GM23338 (cell line): ENCODE data around the gene QSOX1. TPM values are rescaled to one million over a fixed set of nuclear protein-coding genes. Genes with fewer than 3 reads are reported as not detected.
A peak's percentile ranks its signal among the peaks of the same experiment; 100 is the strongest.

Experiments
- ATAC-seq: fragments of 200-7000 bp; cut with Tn5 transposase; 3 replicates; pipeline ENCODE4 v1.9.1; 2020
- DNase-seq: peaks from one replicate; pipeline ENCODE4 v3.0.0-alpha.2; 2015; ENCODE audit warnings: low spot score
- H2AFZ ChIP-seq: fragments of 200-600 bp; sonication (generic); 2 replicates; pipeline ENCODE4 v1.8.0; 2016; ENCODE audit warnings: antibody characterized with exemption, mild to moderate bottlenecking, moderate library complexity
- H3F3A ChIP-seq: fragments of 200-600 bp; sonication (generic); replicated peaks from 2 replicates; pipeline ENCODE4 v1.8.0; 2017; ENCODE audit warnings: antibody characterized with exemption, mixed run types, low read depth
- H3K27ac ChIP-seq: fragments of 200-600 bp; sonication (generic); 2 replicates; pipeline ENCODE4 v1.6.1; 2016; ENCODE audit warnings: low read depth
- H3K27me3 ChIP-seq: fragments of 200-600 bp; sonication (generic); 2 replicates; pipeline ENCODE4 v1.8.0; 2016; ENCODE audit warnings: mild to moderate bottlenecking, mixed run types, moderate library complexity; ENCODE audit not compliant: insufficient read depth
- H3K36me3 ChIP-seq: fragments of 200-600 bp; sonication (generic); 2 replicates; pipeline ENCODE4 v1.8.0; 2016; ENCODE audit warnings: mild to moderate bottlenecking; ENCODE audit not compliant: insufficient read depth
- H3K4me1 ChIP-seq: fragments of 200-600 bp; sonication (generic); 2 replicates; pipeline ENCODE4 v1.8.0; 2016; ENCODE audit warnings: mild to moderate bottlenecking, moderate library complexity; ENCODE audit not compliant: insufficient read depth
- H3K4me2 ChIP-seq: fragments of 200-600 bp; sonication (generic); 2 replicates; pipeline ENCODE4 v1.7.1; 2017; ENCODE audit warnings: mixed run types
- H3K4me3 ChIP-seq: fragments of 200-600 bp; sonication (generic); 2 replicates; pipeline ENCODE4 v1.6.1; 2016; ENCODE audit warnings: mixed run types
- H3K79me2 ChIP-seq: fragments of 200-600 bp; sonication (generic); replicated peaks from 2 replicates; pipeline ENCODE4 v1.8.0; 2017; ENCODE audit warnings: mild to moderate bottlenecking; ENCODE audit not compliant: insufficient read depth
- H3K9me2 ChIP-seq: fragments of 200-600 bp; sonication (generic); 2 replicates; pipeline ENCODE4 v1.8.0; 2017; ENCODE audit not compliant: insufficient read depth
- H4K20me1 ChIP-seq: fragments of 200-600 bp; sonication (generic); replicated peaks from 2 replicates; pipeline ENCODE4 v1.8.0; 2017; ENCODE audit warnings: mild to moderate bottlenecking; ENCODE audit not compliant: insufficient read depth
- H3K27ac Mint-ChIP-seq: 2 replicates; pipeline ENCODE4 v1.8.0; 2020; ENCODE audit warnings: inconsistent platforms, mild to moderate bottlenecking, moderate library complexity, mixed read lengths
- H3K27me3 Mint-ChIP-seq: 3 replicates; pipeline ENCODE4 v1.8.0; 2022; ENCODE audit warnings: low read depth, mild to moderate bottlenecking, moderate library complexity, mixed read lengths, inconsistent platforms; ENCODE audit not compliant: insufficient read depth, poor library complexity
- H3K36me3 Mint-ChIP-seq: 3 replicates; pipeline ENCODE4 v1.8.0; 2021; ENCODE audit warnings: low read depth, mild to moderate bottlenecking, inconsistent platforms, moderate library complexity, mixed read lengths
- H3K4me1 Mint-ChIP-seq: 3 replicates; pipeline ENCODE4 v1.8.0; 2020; ENCODE audit warnings: mild to moderate bottlenecking, inconsistent platforms, mixed read lengths
- H3K4me3 Mint-ChIP-seq: 3 replicates; pipeline ENCODE4 v1.8.0; 2021; ENCODE audit warnings: moderate library complexity, mild to moderate bottlenecking, inconsistent platforms, mixed read lengths
- H3K9me3 Mint-ChIP-seq: 3 replicates; pipeline ENCODE4 v1.8.0; 2020; ENCODE audit warnings: moderate library complexity, mild to moderate bottlenecking, inconsistent platforms, mixed read lengths
- CREB1 ChIP-seq: fragments of 250-450 bp; sonication (Bioruptor Pico); IDR thresholded peaks from 2 replicates; pipeline ENCODE4 v1.5.0; 2020; ENCODE audit warnings: low read depth, mild to moderate bottlenecking, moderate library complexity
- EZH2phosphoT487 ChIP-seq: fragments of 200-600 bp; sonication (generic); IDR thresholded peaks from one replicate; pipeline ENCODE4 v1.8.1; 2018; ENCODE audit warnings: antibody characterized with exemption; ENCODE audit not compliant: unreplicated experiment
- NANOG ChIP-seq: IDR thresholded peaks from 2 replicates; pipeline ENCODE4 v1.6.1; 2016; ENCODE audit warnings: antibody characterized with exemption, borderline replicate concordance
- POLR2AphosphoS5 ChIP-seq: IDR thresholded peaks from 2 replicates; pipeline ENCODE4 v1.6.1; 2016; ENCODE audit warnings: antibody characterized with exemption, low read depth
- REST ChIP-seq: IDR thresholded peaks from one replicate; pipeline ENCODE4 v1.6.1; 2018; ENCODE audit warnings: antibody characterized with exemption; ENCODE audit not compliant: unreplicated experiment
- STAT1 ChIP-seq: IDR thresholded peaks from one replicate; pipeline ENCODE4 v1.6.1; 2016; ENCODE audit warnings: antibody characterized with exemption; ENCODE audit not compliant: unreplicated experiment
- ZNF114 ChIP-seq: fragments of 250-450 bp; sonication (Bioruptor Pico); IDR thresholded peaks from 2 replicates; pipeline ENCODE4 v1.5.0; 2020; ENCODE audit warnings: mild to moderate bottlenecking, moderate library complexity
- ZNF331 ChIP-seq: fragments of 250-450 bp; sonication (Bioruptor Pico); IDR thresholded peaks from 2 replicates; pipeline ENCODE4 v1.5.0; 2020; ENCODE audit warnings: low read depth, mild to moderate bottlenecking, moderate library complexity
- polyA plus RNA-seq: library from polyadenylated mRNA; unstranded; fragments of >200 nt; fragmentation: Nextera tagmentation; extraction: Ambion mirVana; gene quantifications from 2 replicates; pipeline ENCODE4 v1.2.1, GENCODE V29; 2016
- total RNA-seq: library from RNA; depleted of rRNA; stranded (reverse); fragments of >200 nt; shearing (Covaris generic); gene quantifications from 2 replicates; pipeline ENCODE4 v1.2.3, GENCODE V29; 2014
- TF ChIP-seq, protein P1 (sequence below): IDR thresholded peaks from 2 replicates; pipeline ENCODE4 v1.6.1; 2016; ENCODE audit warnings: antibody characterized with exemption
- TF ChIP-seq, protein P2 (sequence below), 2 experiments: fragments of 200-600 bp in 1 of 2; sonication (generic) in 1 of 2; conservative IDR thresholded peaks; 2 replicates each; pipeline versions ENCODE4 v1.5.1 to v1.6.1; 2016 to 2017; ENCODE audit warnings: antibody characterized with exemption in 2 of 2, low read depth in 2 of 2, mild to moderate bottlenecking in 2 of 2, moderate library complexity in 1 of 2
- TF ChIP-seq, protein P3 (sequence below): fragments of 250-450 bp; sonication (Bioruptor Pico); IDR thresholded peaks from 2 replicates; pipeline ENCODE4 v1.5.0; 2020; ENCODE audit warnings: mild to moderate bottlenecking, moderate library complexity

QSOX1 gene
- total and polyA plus RNA-seq, 2 experiments from 2014 or later: 47.8 to 119 TPM

DNA sequence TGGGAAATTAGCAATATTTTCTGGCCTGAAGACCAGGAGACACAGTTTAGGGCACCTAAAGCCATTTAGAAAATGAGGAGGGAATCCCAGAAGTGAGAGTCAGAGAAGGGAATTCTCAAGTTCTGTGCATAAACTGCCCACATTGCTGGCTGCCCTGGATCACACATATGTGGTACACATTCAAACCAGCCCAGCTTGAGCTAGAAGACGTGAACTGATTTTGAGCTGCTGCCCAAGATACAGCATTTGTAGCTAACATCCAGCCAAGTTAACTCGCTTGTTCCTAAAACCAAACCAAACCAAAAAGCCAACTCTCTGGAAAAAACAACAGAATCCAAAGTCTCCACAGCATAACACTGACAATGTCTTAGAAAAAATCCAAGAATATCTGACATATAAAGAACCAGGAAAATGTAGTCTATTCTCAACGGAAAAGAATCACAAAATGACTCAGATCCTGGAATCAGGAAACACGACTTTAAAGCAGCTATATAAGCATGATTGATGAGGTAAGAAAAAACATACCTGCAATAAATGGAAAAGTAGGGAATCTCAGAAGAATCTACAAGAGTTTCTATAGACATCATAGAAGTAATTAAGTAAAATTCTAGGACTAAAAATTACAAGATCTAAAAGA, 18.2 kb upstream of the QSOX1 start:
- Histone ChIP-seq H3K4me2 (no peak overlapping the region), H3K4me3 (no peak overlapping the region), H3K79me2 (no peaks in the 10 kb centered on the region), H3K27me3 (no peaks in the 10 kb centered on the region), H2AFZ (peak overlapping the region; percentile 48; the same call in 1 of the 2 replicates), H4K20me1 (no peaks in the 10 kb centered on the region), H3K9me2 (no peaks in the 10 kb centered on the region), H3K36me3 (no peaks in the 10 kb centered on the region), H3K27ac (no peak overlapping the region), H3F3A (no peaks in the 10 kb centered on the region), H3K4me1 (no peaks in the 10 kb centered on the region)
- TF ChIP-seq NANOG (no peak), POLR2AphosphoS5 (no peak), REST (no peak), CREB1 (no peak), EZH2phosphoT487 (no peak), ZNF114 (CRISPR knock-in tag) (no peak), ZNF331 (CRISPR knock-in tag) (no peak), STAT1 (no peak)
- TF ChIP-seq, protein P1, sequence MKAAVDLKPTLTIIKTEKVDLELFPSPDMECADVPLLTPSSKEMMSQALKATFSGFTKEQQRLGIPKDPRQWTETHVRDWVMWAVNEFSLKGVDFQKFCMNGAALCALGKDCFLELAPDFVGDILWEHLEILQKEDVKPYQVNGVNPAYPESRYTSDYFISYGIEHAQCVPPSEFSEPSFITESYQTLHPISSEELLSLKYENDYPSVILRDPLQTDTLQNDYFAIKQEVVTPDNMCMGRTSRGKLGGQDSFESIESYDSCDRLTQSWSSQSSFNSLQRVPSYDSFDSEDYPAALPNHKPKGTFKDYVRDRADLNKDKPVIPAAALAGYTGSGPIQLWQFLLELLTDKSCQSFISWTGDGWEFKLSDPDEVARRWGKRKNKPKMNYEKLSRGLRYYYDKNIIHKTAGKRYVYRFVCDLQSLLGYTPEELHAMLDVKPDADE: no peak
- TF ChIP-seq, protein P2, sequence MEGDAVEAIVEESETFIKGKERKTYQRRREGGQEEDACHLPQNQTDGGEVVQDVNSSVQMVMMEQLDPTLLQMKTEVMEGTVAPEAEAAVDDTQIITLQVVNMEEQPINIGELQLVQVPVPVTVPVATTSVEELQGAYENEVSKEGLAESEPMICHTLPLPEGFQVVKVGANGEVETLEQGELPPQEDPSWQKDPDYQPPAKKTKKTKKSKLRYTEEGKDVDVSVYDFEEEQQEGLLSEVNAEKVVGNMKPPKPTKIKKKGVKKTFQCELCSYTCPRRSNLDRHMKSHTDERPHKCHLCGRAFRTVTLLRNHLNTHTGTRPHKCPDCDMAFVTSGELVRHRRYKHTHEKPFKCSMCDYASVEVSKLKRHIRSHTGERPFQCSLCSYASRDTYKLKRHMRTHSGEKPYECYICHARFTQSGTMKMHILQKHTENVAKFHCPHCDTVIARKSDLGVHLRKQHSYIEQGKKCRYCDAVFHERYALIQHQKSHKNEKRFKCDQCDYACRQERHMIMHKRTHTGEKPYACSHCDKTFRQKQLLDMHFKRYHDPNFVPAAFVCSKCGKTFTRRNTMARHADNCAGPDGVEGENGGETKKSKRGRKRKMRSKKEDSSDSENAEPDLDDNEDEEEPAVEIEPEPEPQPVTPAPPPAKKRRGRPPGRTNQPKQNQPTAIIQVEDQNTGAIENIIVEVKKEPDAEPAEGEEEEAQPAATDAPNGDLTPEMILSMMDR (conservative IDR thresholded peaks at IDR 0.05; ENCODE audit: low read depth in 2 of 2): no peak
- TF ChIP-seq, protein P3, sequence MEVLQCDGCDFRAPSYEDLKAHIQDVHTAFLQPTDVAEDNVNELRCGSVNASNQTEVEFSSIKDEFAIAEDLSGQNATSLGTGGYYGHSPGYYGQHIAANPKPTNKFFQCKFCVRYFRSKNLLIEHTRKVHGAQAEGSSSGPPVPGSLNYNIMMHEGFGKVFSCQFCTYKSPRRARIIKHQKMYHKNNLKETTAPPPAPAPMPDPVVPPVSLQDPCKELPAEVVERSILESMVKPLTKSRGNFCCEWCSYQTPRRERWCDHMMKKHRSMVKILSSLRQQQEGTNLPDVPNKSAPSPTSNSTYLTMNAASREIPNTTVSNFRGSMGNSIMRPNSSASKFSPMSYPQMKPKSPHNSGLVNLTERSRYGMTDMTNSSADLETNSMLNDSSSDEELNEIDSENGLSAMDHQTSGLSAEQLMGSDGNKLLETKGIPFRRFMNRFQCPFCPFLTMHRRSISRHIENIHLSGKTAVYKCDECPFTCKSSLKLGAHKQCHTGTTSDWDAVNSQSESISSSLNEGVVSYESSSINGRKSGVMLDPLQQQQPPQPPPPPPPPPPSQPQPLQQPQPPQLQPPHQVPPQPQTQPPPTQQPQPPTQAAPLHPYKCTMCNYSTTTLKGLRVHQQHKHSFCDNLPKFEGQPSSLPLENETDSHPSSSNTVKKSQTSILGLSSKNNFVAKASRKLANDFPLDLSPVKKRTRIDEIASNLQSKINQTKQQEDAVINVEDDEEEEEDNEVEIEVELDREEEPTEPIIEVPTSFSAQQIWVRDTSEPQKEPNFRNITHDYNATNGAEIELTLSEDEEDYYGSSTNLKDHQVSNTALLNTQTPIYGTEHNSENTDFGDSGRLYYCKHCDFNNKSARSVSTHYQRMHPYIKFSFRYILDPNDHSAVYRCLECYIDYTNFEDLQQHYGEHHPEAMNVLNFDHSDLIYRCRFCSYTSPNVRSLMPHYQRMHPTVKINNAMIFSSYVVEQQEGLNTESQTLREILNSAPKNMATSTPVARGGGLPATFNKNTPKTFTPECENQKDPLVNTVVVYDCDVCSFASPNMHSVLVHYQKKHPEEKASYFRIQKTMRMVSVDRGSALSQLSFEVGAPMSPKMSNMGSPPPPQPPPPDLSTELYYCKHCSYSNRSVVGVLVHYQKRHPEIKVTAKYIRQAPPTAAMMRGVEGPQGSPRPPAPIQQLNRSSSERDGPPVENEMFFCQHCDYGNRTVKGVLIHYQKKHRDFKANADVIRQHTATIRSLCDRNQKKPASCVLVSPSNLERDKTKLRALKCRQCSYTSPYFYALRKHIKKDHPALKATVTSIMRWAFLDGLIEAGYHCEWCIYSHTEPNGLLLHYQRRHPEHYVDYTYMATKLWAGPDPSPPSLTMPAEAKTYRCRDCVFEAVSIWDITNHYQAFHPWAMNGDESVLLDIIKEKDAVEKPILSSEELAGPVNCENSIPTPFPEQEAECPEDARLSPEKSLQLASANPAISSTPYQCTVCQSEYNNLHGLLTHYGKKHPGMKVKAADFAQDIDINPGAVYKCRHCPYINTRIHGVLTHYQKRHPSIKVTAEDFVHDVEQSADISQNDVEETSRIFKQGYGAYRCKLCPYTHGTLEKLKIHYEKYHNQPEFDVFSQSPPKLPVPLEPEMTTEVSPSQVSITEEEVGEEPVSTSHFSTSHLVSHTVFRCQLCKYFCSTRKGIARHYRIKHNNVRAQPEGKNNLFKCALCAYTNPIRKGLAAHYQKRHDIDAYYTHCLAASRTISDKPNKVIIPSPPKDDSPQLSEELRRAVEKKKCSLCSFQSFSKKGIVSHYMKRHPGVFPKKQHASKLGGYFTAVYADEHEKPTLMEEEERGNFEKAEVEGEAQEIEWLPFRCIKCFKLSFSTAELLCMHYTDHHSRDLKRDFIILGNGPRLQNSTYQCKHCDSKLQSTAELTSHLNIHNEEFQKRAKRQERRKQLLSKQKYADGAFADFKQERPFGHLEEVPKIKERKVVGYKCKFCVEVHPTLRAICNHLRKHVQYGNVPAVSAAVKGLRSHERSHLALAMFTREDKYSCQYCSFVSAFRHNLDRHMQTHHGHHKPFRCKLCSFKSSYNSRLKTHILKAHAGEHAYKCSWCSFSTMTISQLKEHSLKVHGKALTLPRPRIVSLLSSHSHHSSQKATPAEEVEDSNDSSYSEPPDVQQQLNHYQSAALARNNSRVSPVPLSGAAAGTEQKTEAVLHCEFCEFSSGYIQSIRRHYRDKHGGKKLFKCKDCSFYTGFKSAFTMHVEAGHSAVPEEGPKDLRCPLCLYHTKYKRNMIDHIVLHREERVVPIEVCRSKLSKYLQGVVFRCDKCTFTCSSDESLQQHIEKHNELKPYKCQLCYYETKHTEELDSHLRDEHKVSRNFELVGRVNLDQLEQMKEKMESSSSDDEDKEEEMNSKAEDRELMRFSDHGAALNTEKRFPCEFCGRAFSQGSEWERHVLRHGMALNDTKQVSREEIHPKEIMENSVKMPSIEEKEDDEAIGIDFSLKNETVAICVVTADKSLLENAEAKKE (CRISPR knock-in tag): no peak
- H3K4me3 Mint-ChIP-seq: no peak overlapping the region
- H3K36me3 Mint-ChIP-seq: no peaks in the 10 kb centered on the region
- DNase-seq: no peak
- ATAC-seq: no peak
- H3K27me3 Mint-ChIP-seq: no peaks in the 10 kb centered on the region
- no peaks in the 10 kb centered on the region for H3K4me1 Mint-ChIP-seq
- H3K27ac Mint-ChIP-seq: no peak overlapping the region
- no peaks in the 10 kb centered on the region for H3K9me3 Mint-ChIP-seq
